ENCODE measurements around the gene INSYN1. TPM values are rescaled to one million over a fixed set of nuclear protein-coding genes. Genes with fewer than 3 reads are reported as not detected.
A peak's percentile ranks its signal among the peaks of the same experiment; 100 is the strongest.

INSYN1 gene
- total RNA-seq, 1 donor from 2014 or later, result 5.0 TPM

- DNase-seq (ENCODE audit: low spot score), result no peak
Measured at GRCh38 chr15:73691396-73691795, 61.8 kb downstream of the INSYN1 start.

GRCh38 chr15:73688455-73688854 is 64.7 kb downstream of the INSYN1 start:
- peak; percentile 79 for DNase-seq (ENCODE audit: low spot score)

GRCh38 chr15:73687351-73687750 is 65.8 kb downstream of the INSYN1 start:
- peak; percentile 51 for DNase-seq (ENCODE audit: low spot score)

GRCh38 chr15:73686781-73687256 is 66.3 kb downstream of the INSYN1 start:
- peak; percentile 76 for DNase-seq (ENCODE audit: low spot score)

DNA sequence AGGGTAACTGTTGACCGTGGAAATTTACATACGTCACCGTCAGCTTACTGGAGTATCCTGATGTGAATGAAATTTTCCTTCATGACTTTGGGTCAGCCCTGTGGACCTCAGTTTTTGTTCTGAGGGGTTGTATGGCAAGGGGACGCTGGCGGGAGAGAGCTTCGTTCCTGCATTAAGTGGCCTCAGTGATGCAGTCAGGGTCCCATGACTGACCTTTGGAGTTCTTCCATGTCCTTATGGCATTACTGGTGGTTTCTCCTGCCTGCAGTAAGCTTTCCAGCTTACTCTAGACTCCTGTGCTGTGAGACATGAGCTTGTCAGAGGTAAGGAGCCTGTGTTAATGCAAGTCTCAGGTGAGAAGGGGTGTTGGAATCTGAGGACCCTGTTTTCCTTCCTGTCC is 67.2 kb downstream of the INSYN1 start:
- DNase-seq (ENCODE audit: low spot score), result peak; percentile 55

Other genes with a start within 250 kb of the INSYN1 start
- 70.1 TPM for gene NPTN, start 120.0 kb downstream of the INSYN1 start, total RNA-seq
- 89.5 TPM for gene CD276, start 69.0 kb downstream of the INSYN1 start, total RNA-seq
- gene TBC1D21, start 120.2 kb upstream of the INSYN1 start, total RNA-seq, result not detected
- gene LOXL1, start 173.1 kb upstream of the INSYN1 start, total RNA-seq, result 14.0 TPM
- gene STOML1, start 238.9 kb upstream of the INSYN1 start, total RNA-seq, result 18.6 TPM
- 92.3 TPM for gene PML, start 241.4 kb upstream of the INSYN1 start, total RNA-seq